GM18909 (cell line): ENCODE measurements around the gene ATP13A3.

Source experiments
- ATAC-seq: cut with Tn5 transposase; IDR thresholded peaks from one replicate; pipeline ENCODE4 v1.9.1; 2021; ENCODE audit warnings: mild to moderate bottlenecking; ENCODE audit not compliant: unreplicated experiment, poor library complexity

The ATP13A3 gene

DNA sequence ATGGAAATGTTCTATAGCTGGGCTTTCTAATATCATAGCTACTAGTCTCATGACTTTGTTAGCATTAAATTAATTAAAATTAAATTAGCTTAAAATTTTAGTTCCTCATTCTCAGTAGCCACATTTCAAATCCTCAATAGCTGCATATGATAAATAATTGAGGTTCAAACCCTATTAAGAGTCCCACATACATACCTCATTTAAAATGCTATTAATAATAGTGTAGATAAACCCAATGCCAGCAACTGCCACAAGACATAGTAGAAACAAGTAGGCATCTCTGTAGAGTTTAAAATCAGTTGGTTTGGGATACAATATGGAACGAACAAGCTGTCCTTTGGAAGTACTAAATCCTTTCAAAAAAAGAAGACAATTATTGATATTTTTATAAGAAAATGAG lies 39.1 kb downstream of the ATP13A3 start:
- no peak for ATAC-seq

- no peak for ATAC-seq
Observed at GRCh38 chr3:194447161-194447560, 39.6 kb downstream of the ATP13A3 start.

GRCh38 chr3:194446754-194447153 lies 40.0 kb downstream of the ATP13A3 start:
- ATAC-seq = no peak

DNA sequence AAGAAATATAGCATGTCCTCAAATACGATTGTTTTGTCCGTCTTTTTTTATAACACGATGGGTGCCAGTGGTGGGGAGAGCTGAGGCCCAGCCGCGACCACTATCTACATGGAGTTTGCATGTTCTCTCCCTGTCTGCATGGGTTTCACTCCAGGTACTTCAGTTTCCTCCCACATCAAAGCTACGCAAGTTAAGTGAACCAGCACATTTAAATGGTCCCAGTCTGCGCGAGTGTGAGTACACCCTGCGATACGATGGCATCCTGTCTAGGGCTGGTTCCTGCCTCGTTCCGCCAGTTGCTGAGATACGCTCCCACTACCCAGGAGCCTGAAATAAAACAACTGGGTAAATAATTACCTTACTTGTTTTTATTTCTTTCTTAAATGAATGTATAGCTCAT lies 40.6 kb downstream of the ATP13A3 start:
- no peak for ATAC-seq

- ATAC-seq = no peak
Observed at GRCh38 chr3:194443901-194444300, 42.9 kb downstream of the ATP13A3 start.

DNA sequence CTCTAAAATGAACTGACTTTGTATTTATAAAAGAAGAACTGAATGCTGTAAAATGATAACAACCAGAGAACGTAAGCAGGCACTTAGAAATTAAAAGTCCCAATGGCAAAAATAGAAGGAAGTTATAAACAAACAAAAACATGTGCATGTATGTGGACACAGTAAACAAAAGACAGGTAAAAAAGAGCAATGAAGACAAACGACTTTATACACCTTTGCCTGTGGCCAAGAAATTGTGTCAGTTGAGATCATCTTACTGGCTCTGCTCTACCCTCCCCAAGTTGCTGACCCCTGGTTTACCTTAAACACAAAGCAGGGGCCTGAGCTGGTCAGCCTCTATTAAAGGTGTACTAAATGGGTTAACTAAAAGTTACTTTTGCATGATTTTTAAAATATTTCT lies 46.0 kb downstream of the ATP13A3 start:
- no peak for ATAC-seq

DNA sequence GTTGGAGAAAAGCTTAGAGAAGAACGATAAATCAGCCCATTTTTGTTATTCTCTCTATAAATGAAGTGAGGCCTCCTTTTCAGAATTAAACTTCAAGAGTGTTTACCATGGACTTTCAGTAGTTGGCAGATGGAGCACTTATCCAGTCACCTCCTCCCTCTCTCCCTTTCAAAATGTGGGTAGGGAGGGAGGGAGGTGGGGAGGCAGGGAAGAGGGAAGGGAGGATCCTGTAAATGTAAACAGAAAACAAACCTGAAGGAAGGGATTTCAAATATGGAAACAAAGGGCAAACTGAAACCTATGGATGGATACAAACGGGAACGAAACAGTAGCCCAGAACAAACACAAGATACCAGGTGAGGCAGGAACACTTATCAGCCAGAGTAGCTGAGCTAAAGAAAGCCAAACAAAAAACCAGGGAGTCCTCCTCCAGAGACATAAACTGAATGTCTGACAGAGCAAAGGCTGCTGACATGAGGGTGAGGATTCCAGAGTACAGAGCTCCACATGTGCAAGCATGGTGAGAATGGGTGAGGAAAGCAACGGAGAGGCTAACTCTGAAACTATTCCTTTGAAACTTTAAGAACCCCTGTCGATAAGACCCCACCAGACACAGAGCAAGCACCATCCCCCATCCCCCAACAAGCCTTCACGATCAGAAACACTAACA lies 46.8 kb downstream of the ATP13A3 start:
- no peak for ATAC-seq

DNA sequence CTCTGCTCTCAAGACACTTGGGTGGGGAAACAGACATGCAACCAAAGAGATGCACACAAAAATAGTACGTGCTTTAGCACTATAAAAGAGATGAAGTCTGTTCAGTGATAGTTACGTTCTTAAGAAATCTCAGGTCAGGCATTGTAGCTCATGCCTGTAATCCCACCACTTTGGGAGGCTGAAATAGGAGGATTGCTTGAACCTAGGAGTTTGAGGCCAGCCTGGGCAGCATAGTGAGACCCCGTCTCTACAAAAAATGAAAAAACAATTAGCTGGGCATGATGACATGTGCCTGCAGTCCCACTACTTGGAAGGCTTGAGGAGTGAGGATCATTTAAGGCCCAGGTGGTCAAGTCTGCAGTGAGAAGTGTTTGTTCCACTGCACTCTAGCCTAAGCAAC lies 52.3 kb downstream of the ATP13A3 start:
- no peak for ATAC-seq

- no peak for ATAC-seq
Observed at GRCh38 chr3:194431554-194431953, 55.2 kb downstream of the ATP13A3 start.

DNA sequence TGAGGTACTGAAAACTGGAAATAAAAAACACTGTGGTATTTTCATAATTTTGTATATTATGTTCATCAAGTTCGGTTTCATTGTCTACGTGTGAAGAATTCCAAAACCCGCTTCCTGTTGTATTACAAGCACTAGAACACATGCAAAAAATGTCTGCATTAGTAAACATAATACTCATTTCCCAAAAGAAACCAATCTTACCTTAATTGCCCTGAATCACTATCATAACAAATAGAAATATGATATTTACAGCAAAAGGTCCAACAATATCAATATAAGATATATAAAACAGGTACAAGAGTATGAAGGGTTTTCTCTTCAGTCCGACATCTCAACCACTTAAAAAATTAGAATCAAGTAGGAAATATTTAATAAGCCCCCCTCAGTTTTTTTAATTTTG lies 61.4 kb downstream of the ATP13A3 start:
- no peak for ATAC-seq

- ATAC-seq = no peak
Observed at GRCh38 chr3:194424953-194425352, 61.8 kb downstream of the ATP13A3 start.

DNA sequence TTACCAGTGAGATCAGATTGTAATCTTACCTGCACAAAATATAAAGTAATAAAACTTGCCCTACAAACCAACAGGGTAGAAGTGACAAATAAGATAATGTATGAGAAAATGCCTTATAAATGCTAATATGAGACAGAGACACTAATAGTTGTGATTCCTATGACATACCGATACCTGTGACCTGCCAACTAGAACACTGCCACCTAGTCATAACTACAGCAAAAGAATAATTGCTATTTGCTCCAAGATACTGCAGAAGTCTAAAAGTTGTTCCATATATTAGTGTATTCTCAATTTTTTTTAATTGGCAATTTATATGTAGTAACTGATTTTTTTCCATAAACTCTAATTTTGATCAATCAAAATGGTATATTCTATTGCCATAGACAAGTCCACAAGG lies 62.4 kb downstream of the ATP13A3 start:
- ATAC-seq = no peak

DNA sequence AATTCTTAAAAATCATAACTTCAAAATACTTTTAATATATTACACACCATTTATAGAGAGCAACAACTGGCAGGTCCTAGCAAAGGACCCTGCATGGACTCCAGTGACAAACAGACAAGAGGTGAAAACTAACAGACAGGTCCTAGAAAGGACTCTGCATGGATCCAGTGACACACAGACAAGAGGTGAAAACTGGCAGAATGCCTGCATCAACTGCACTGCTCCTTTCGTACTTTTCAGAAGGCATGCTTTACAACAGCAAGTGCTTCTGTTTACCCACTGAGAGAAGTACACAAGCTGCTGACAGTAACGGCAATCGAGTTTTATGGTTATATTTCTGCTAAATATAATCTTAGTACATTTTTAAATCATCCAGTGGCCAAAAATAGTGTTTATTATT lies 63.5 kb downstream of the ATP13A3 start:
- ATAC-seq = no peak

- ATAC-seq = no peak
Observed at GRCh38 chr3:194422188-194422587, 64.6 kb downstream of the ATP13A3 start.

DNA sequence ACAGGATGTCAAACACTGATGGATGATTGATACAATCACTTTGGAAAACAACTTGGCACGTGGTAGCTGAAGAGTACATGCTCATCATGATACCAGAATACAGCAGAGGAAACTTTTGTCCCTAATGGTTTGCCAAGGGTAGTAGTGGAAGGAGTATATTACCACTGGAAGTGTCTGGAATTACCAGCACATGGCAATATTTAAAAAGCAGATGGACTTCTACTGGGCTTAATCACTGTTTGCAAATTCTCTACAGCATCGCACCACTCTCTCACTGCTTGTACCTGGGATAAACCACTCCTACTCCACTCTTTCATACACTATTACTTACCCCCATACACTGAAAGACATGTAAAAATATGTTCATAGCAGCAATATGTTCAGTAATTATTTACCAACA lies 68.1 kb downstream of the ATP13A3 start:
- no peak for ATAC-seq

DNA sequence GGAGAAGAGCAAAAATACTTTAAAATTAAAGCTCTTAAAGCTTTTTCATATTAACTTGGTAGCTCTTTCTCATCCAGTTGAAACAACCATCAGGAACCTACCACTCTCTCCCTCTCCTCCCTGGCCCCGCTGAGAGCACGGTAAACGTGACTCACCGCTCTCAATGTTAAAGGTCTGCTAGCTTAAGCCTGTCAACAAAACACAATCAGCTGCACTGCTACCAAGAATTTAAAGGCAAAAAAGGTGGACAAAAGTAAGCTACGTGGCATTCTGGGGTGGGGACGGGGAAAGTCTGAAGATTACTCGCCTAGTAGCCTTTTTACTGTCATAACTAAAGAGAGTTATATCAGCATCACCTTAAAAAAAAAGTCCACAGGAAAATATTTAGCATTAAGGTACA lies 79.4 kb downstream of the ATP13A3 start:
- ATAC-seq = no peak

DNA sequence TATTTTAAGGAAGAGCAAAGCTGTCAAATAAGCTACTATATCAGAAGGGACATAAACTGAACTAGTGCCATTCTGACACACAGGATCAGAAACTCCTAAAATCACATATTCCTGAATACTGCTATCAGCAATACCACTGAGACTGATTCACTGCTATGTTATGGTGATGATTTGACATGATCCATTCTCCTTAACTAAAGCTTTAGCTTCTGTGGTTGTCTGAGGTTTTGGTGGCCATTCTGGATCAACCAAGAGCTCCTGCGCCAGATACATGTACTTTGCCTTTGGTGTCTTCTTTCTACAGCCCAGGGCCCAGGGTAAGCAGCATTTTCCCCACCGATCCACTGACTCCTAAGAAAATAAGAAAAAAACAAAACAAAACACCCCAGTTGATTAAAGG lies 81.0 kb downstream of the ATP13A3 start:
- ATAC-seq = no peak

DNA sequence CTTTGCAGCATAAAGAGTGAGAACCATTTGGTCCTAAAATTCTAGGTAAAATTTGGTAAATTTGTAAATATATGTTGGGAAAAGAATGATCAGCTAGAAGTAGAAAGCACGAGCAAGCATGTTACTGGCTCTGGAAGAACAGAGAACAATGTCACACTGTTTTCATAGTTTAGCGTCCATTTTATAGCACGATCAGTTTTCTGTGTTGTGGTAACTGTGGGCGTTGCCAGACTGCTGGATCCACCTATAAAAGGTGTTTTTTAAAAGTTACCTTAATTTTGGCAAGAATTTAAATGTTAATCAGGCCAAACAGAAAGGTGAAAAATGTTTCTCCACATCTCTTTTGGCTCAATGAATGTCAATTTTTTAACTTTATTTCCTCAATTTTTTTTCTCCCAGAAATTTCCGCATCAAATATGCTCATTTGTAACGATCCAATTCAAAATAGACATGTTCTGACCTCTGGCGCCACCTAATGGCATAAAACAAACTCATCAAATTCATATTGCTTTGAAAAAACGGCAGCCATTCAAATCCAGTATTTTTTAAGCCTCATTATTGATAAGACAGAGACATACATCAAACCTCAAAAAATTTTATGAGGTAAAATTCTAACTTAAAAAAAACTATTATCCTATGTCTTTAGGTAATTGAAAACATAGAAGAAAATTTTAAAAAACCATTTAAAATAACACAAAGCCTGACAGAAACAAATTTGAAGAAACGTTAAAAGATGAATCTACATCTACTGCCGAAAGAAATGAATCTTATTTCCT lies 82.2 kb downstream of the ATP13A3 start:
- no peak for ATAC-seq

DNA sequence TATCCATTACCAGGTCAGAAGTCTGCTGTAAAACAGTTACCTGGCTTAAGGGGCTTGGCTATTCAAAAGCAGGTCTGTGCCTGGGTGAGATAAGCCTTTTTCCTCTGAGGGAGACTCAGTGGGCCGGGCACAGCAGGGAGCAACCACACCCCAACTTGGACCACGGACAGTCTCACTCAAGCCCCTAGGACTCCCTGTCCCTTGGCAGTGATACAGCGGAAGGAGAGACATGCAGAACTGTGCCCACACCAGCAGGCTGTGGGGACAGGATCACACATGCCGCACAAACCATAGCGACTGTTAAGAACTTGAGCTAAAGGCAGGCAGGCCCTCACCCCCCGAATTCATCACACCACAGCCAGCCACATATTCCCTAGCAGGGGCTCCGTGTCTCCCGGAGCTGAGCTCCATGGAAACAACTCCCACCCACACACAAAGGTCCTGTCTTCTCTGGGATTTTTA lies 84.9 kb downstream of the ATP13A3 start:
- no peak for ATAC-seq

GRCh38 chr3:194401346-194401745 lies 85.5 kb downstream of the ATP13A3 start:
- ATAC-seq = no peak

- no peak for ATAC-seq
Observed at GRCh38 chr3:194399874-194400411, 86.9 kb downstream of the ATP13A3 start.

- ATAC-seq = no peak
Observed at GRCh38 chr3:194399166-194399565, 87.6 kb downstream of the ATP13A3 start, which contains the start of gene GP5. TSS of gene GP5 (minus strand) at chr3:194399266. CDS start at chr3:194398282, 984 bp downstream.
